ENCODE results near the gene SNX14. TPM values are rescaled to one million over a fixed set of nuclear protein-coding genes. Genes with fewer than 3 reads are reported as not detected.
"Not testable (repeated sequence)": the region's sequence is repeated elsewhere in the genome, so short reads cannot be mapped to it uniquely, and the experiment has no call there.

SNX14 gene
- total RNA-seq, 4 donors from 2014 or later, result 91.2 to 123 (median 103) TPM

- Histone ChIP-seq H3K4me1 (peaks cover 0 to 18% (median 5%) of the 10 kb centered on the region in 4 donors), H3K9me3 (no peaks in the 10 kb centered on the region), H3K27me3 (no peaks in the 10 kb centered on the region), H3K27ac (peak overlapping the region; percentile 83 to 99 (median 96)), H3K36me3 (no peaks in the 10 kb centered on the region), H3K4me3 (peak overlapping the region; percentile 44 to 89 (median 82))
- no peak for TF ChIP-seq CTCF (IDR thresholded peaks at IDR 0.05)
- TF ChIP-seq POLR2A (IDR thresholded peaks at IDR 0.05), result no peak
- no peak for DNase-seq
Measured at GRCh38 chr6:85594197-85594930, 706 bp upstream of the SNX14 start.

- no peaks in the 10 kb centered on the region for H3K36me3 ChIP-seq
- peaks cover 0 to 18% (median 5%) of the 10 kb centered on the region in 4 donors for H3K4me1 ChIP-seq
Measured at GRCh38 chr6:85592033-85592432, 1.6 kb downstream of the SNX14 start.

GRCh38 chr6:85591207-85591606 lies 2.5 kb downstream of the SNX14 start:
- H3K9me3 ChIP-seq, result no peaks in the 10 kb centered on the region
- H3K4me3 ChIP-seq, result no peak overlapping the region
- no peaks in the 10 kb centered on the region for H3K36me3 ChIP-seq
- no peak for DNase-seq
- peaks cover 0 to 18% (median 5%) of the 10 kb centered on the region in 4 donors for H3K4me1 ChIP-seq
- TF ChIP-seq CTCF (IDR thresholded peaks at IDR 0.05) (no peak), POLR2A (IDR thresholded peaks at IDR 0.05) (no peak)
- H3K27me3 ChIP-seq, result no peaks in the 10 kb centered on the region
- no peak overlapping the region for H3K27ac ChIP-seq

More at GRCh38 chr6:85592033-85592432, 1.6 kb downstream of the SNX14 start:
- H3K4me3 ChIP-seq, result peak overlapping the region in 1 of 4 donors; percentile 89
- H3K27me3 ChIP-seq, result no peaks in the 10 kb centered on the region
- no peaks in the 10 kb centered on the region for H3K9me3 ChIP-seq
- no peak overlapping the region for H3K27ac ChIP-seq
- TF ChIP-seq POLR2A (IDR thresholded peaks at IDR 0.05) (no peak), CTCF (IDR thresholded peaks at IDR 0.05) (no peak)
- DNase-seq, result no peak

GRCh38 chr6:85585741-85586140 lies 7.9 kb downstream of the SNX14 start:
- no peaks in the 10 kb centered on the region for H3K36me3 ChIP-seq

GRCh38 chr6:85582832-85583231 lies 10.8 kb downstream of the SNX14 start:
- H3K27me3 ChIP-seq, H3K4me1 ChIP-seq, H3K27ac ChIP-seq: not testable (repeated sequence)

More at GRCh38 chr6:85585741-85586140, 7.9 kb downstream of the SNX14 start:
- no peaks in the 10 kb centered on the region for H3K9me3 ChIP-seq
- DNase-seq, result no peak
- H3K27ac ChIP-seq, result no peak overlapping the region
- H3K4me3 ChIP-seq, result no peak overlapping the region
- peaks cover 0 to under 1% (median 0%) of the 10 kb centered on the region in 4 donors for H3K4me1 ChIP-seq
- H3K27me3 ChIP-seq, result no peaks in the 10 kb centered on the region
- TF ChIP-seq POLR2A (IDR thresholded peaks at IDR 0.05) (no peak), CTCF (IDR thresholded peaks at IDR 0.05) (no peak)

GRCh38 chr6:85581572-85581971 lies 12.1 kb downstream of the SNX14 start:
- no peak for TF ChIP-seq POLR2A (IDR thresholded peaks at IDR 0.05)
- no peak for TF ChIP-seq CTCF (IDR thresholded peaks at IDR 0.05)
- H3K9me3 ChIP-seq, result no peaks in the 10 kb centered on the region
- no peaks in the 10 kb centered on the region for H3K27me3 ChIP-seq
- no peak for DNase-seq
- H3K27ac ChIP-seq, result no peak overlapping the region
- no peak overlapping the region for H3K4me3 ChIP-seq
- no peaks in the 10 kb centered on the region for H3K36me3 ChIP-seq
- peaks cover 0 to 8% (median 0%) of the 10 kb centered on the region in 4 donors for H3K4me1 ChIP-seq

More at GRCh38 chr6:85582832-85583231, 10.8 kb downstream of the SNX14 start:
- H3K4me3 ChIP-seq, H3K36me3 ChIP-seq, DNase-seq, H3K9me3 ChIP-seq: not testable (repeated sequence)

Measured in Peyer's patch (tissue), 4 donors.